NCI-H526 (cell line): ENCODE measurements around the gene TTLL5.
"Not testable (repeated sequence)": the region's sequence is repeated elsewhere in the genome, so short reads cannot be mapped to it uniquely, and the experiment has no call there.

Experiments
- DNase-seq, 2 experiments: peaks; one replicate each; lab custom pipeline; 2025; lab: John Stamatoyannopoulos, UW

The TTLL5 gene

GRCh38 chr14:75909630-75910029 lies 248.6 kb downstream of the TTLL5 start:
- no peak for DNase-seq

GRCh38 chr14:75910048-75910447 lies 249.0 kb downstream of the TTLL5 start:
- DNase-seq, result no peak

- no peak for DNase-seq
Measured at GRCh38 chr14:75911883-75912282, 250.8 kb downstream of the TTLL5 start.

GRCh38 chr14:75913183-75913582 lies 252.1 kb downstream of the TTLL5 start:
- no peak for DNase-seq

- no peak for DNase-seq
Measured at GRCh38 chr14:75915045-75915444, 254.0 kb downstream of the TTLL5 start.

GRCh38 chr14:75917322-75917945 lies 256.4 kb downstream of the TTLL5 start:
- no peak for DNase-seq

GRCh38 chr14:75917946-75918335 lies 256.9 kb downstream of the TTLL5 start:
- DNase-seq, result no peak

GRCh38 chr14:75920421-75920820 lies 259.4 kb downstream of the TTLL5 start:
- not testable (repeated sequence) for DNase-seq

GRCh38 chr14:75925141-75925840 lies 264.2 kb downstream of the TTLL5 start:
- DNase-seq, result not testable (repeated sequence)

GRCh38 chr14:75926431-75927115 lies 265.5 kb downstream of the TTLL5 start:
- no peak for DNase-seq

- DNase-seq, result no peak
Measured at GRCh38 chr14:75927564-75928087, 266.6 kb downstream of the TTLL5 start.

GRCh38 chr14:75928690-75929181 lies 267.7 kb downstream of the TTLL5 start:
- no peak for DNase-seq

- DNase-seq, result no peak
Measured at GRCh38 chr14:75933712-75934296, 272.8 kb downstream of the TTLL5 start.

GRCh38 chr14:75934998-75935628 lies 274.1 kb downstream of the TTLL5 start:
- DNase-seq, result no peak

GRCh38 chr14:75939200-75939599 lies 278.2 kb downstream of the TTLL5 start:
- no peak for DNase-seq

- no peak for DNase-seq
Measured at GRCh38 chr14:75941030-75941429, 280.0 kb downstream of the TTLL5 start.

- DNase-seq, result no peak
Measured at GRCh38 chr14:75944607-75945241, 283.7 kb downstream of the TTLL5 start.

GRCh38 chr14:75946785-75947184 lies 285.7 kb downstream of the TTLL5 start:
- no peak for DNase-seq

- no peak for DNase-seq
Measured at GRCh38 chr14:75952489-75952888, 291.4 kb downstream of the TTLL5 start.

GRCh38 chr14:75959031-75959430 lies 298.0 kb downstream of the TTLL5 start:
- DNase-seq, result no peak

- DNase-seq, result no peak
Measured at GRCh38 chr14:75960231-75960630, 299.2 kb downstream of the TTLL5 start.
